Neural cell (in vitro differentiated cells): ENCODE measurements around the gene SP3. TPM values are rescaled to one million over a fixed set of nuclear protein-coding genes. Genes with fewer than 3 reads are reported as not detected.

Experiments used
- H2AFZ ChIP-seq: fragments of 200-600, 300-800 bp; sonication (generic), shearing (Covaris generic); 2 replicates; pipeline ENCODE4 v1.6.0; 2014; ENCODE audit warnings: low read depth, mild to moderate bottlenecking, antibody characterized with exemption, low read length, moderate library complexity
- H3F3A ChIP-seq: fragments of 200-600 bp; shearing (Covaris generic); 2 replicates; pipeline ENCODE4 v1.6.1; 2016; ENCODE audit warnings: mild to moderate bottlenecking, moderate library complexity, mixed read lengths, antibody characterized with exemption, low read length; ENCODE audit not compliant: insufficient read depth, poor library complexity, severe bottlenecking
- H3K27ac ChIP-seq: fragments of 200-600, 300-800 bp; sonication (generic), shearing (Covaris generic); 2 replicates; pipeline ENCODE4 v1.5.1; 2014; ENCODE audit warnings: mild to moderate bottlenecking, low read length, moderate library complexity
- H3K27me3 ChIP-seq: fragments of 300-800, 200-600 bp; sonication (generic), shearing (Covaris generic); 2 replicates; pipeline ENCODE4 v1.6.0; 2014; ENCODE audit warnings: mild to moderate bottlenecking, low read depth, low read length, moderate library complexity; ENCODE audit not compliant: insufficient read depth
- H3K36me3 ChIP-seq: fragments of 300-800, 200-600 bp; sonication (generic), shearing (Covaris generic); 2 replicates; pipeline ENCODE4 v1.5.1; 2014; ENCODE audit warnings: mild to moderate bottlenecking, antibody characterized with exemption, low read length, moderate library complexity; ENCODE audit not compliant: insufficient read depth
- H3K4me2 ChIP-seq: fragments of 300-800, 200-600 bp; sonication (generic), shearing (Covaris generic); 2 replicates; pipeline ENCODE4 v1.6.0; 2014; ENCODE audit warnings: mild to moderate bottlenecking, low read length
- H3K4me3 ChIP-seq: fragments of 300-800, 200-600 bp; sonication (generic), shearing (Covaris generic); 2 replicates; pipeline ENCODE4 v1.5.1; 2014; ENCODE audit warnings: mild to moderate bottlenecking, low read length, moderate library complexity
- H3K79me2 ChIP-seq: fragments of 200-600 bp; shearing (Covaris generic); replicated peaks from 2 replicates; pipeline ENCODE4 v1.6.0; 2014; ENCODE audit warnings: mild to moderate bottlenecking, low read length, moderate library complexity; ENCODE audit not compliant: insufficient read depth
- H3K9ac ChIP-seq: fragments of 300-800, 200-600 bp; sonication (generic), shearing (Covaris generic); 2 replicates; pipeline ENCODE4 v1.6.1; 2016; ENCODE audit warnings: mild to moderate bottlenecking, low read length, mixed read lengths
- H3K9me2 ChIP-seq: fragments of 200-600 bp; shearing (Covaris generic); 2 replicates; pipeline ENCODE4 v1.6.1; 2016; ENCODE audit warnings: mild to moderate bottlenecking, low read length, mixed read lengths; ENCODE audit not compliant: insufficient read depth
- H3K9me3 ChIP-seq: fragments of 200-600, 300-800 bp; sonication (generic), shearing (Covaris generic); 2 replicates; pipeline ENCODE4 v1.6.1; 2016; ENCODE audit warnings: mild to moderate bottlenecking, mixed run types, low read length, moderate library complexity, mixed read lengths
- H4K20me1 ChIP-seq: fragments of 200-600 bp; shearing (Covaris generic); 2 replicates; pipeline ENCODE4 v1.6.1; 2016; ENCODE audit warnings: mild to moderate bottlenecking, mixed run types; ENCODE audit not compliant: insufficient read depth
- CTCF ChIP-seq: fragments of 450-650 bp; IDR thresholded peaks from 2 replicates; pipeline ENCODE4 v1.5.1; 2014; ENCODE audit warnings: antibody characterized with exemption, mild to moderate bottlenecking, moderate library complexity; ENCODE audit not compliant: poor library complexity, severe bottlenecking
- EP300 ChIP-seq: fragments of 450-650 bp; conservative IDR thresholded peaks from 2 replicates; pipeline ENCODE4 v1.6.1; 2014; ENCODE audit warnings: antibody characterized with exemption, mild to moderate bottlenecking, moderate library complexity; ENCODE audit not compliant: poor library complexity, severe bottlenecking
- EZH2 ChIP-seq: fragments of 200-600, 300-800 bp; shearing (Covaris generic), sonication (generic); IDR thresholded peaks from 2 replicates; pipeline ENCODE4 v1.6.1; 2014; ENCODE audit warnings: antibody characterized with exemption, low read length, borderline replicate concordance, mild to moderate bottlenecking; ENCODE audit not compliant: insufficient read depth, poor library complexity, severe bottlenecking
- MXI1 ChIP-seq: fragments of 450-650 bp; conservative IDR thresholded peaks from 2 replicates; pipeline ENCODE4 v1.6.1; 2014; ENCODE audit warnings: antibody characterized with exemption, mild to moderate bottlenecking; ENCODE audit not compliant: poor library complexity, severe bottlenecking
- POLR2AphosphoS5 ChIP-seq: IDR thresholded peaks from 2 replicates; pipeline ENCODE4 v1.6.1; 2012
- RAD21 ChIP-seq: fragments of 450-650 bp; conservative IDR thresholded peaks from 2 replicates; pipeline ENCODE4 v1.6.1; 2014; ENCODE audit warnings: antibody characterized with exemption, mild to moderate bottlenecking, moderate library complexity
- SMC3 ChIP-seq: fragments of 450-650 bp; conservative IDR thresholded peaks from 2 replicates; pipeline ENCODE4 v1.6.1; 2014; ENCODE audit warnings: antibody characterized with exemption, mild to moderate bottlenecking, moderate library complexity; ENCODE audit not compliant: poor library complexity
- TAF1 ChIP-seq: IDR thresholded peaks from 2 replicates; pipeline ENCODE4 v1.6.1; 2012; ENCODE audit warnings: low read depth
- polyA plus RNA-seq: library from polyadenylated mRNA; depleted of rRNA; stranded (reverse); fragments of >200 nt; gene quantifications from 2 replicates; pipeline ENCODE4 v1.2.3, GENCODE V29; 2014
- TF ChIP-seq, protein P1 (sequence below): IDR thresholded peaks from 2 replicates; pipeline ENCODE4 v1.6.1; 2012; ENCODE audit warnings: borderline replicate concordance

SP3 gene
- polyA plus RNA-seq, 1 donor from 2014 or later, result 57.8 TPM

GRCh38 chr2:173968551-173968950, 3.4 kb upstream of the SP3 start:
- no peak overlapping the region for H3K27ac ChIP-seq
- H3F3A ChIP-seq, result no peaks in the 10 kb centered on the region
- no peaks in the 10 kb centered on the region for H3K9me2 ChIP-seq
- H3K36me3 ChIP-seq, result no peaks in the 10 kb centered on the region
- no peak overlapping the region for H2AFZ ChIP-seq
- TF ChIP-seq POLR2AphosphoS5, result no peak
- no peak for TF ChIP-seq RAD21
- no peak for TF ChIP-seq CTCF
- TF ChIP-seq MXI1, result no peak
- no peak for TF ChIP-seq SMC3
- TF ChIP-seq EP300, result no peak
- no peak for TF ChIP-seq TAF1
- TF ChIP-seq, protein P1, sequence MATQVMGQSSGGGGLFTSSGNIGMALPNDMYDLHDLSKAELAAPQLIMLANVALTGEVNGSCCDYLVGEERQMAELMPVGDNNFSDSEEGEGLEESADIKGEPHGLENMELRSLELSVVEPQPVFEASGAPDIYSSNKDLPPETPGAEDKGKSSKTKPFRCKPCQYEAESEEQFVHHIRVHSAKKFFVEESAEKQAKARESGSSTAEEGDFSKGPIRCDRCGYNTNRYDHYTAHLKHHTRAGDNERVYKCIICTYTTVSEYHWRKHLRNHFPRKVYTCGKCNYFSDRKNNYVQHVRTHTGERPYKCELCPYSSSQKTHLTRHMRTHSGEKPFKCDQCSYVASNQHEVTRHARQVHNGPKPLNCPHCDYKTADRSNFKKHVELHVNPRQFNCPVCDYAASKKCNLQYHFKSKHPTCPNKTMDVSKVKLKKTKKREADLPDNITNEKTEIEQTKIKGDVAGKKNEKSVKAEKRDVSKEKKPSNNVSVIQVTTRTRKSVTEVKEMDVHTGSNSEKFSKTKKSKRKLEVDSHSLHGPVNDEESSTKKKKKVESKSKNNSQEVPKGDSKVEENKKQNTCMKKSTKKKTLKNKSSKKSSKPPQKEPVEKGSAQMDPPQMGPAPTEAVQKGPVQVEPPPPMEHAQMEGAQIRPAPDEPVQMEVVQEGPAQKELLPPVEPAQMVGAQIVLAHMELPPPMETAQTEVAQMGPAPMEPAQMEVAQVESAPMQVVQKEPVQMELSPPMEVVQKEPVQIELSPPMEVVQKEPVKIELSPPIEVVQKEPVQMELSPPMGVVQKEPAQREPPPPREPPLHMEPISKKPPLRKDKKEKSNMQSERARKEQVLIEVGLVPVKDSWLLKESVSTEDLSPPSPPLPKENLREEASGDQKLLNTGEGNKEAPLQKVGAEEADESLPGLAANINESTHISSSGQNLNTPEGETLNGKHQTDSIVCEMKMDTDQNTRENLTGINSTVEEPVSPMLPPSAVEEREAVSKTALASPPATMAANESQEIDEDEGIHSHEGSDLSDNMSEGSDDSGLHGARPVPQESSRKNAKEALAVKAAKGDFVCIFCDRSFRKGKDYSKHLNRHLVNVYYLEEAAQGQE, result no peak
- TF ChIP-seq EZH2, result no peak
- no peaks in the 10 kb centered on the region for H3K9me3 ChIP-seq
- H3K79me2 ChIP-seq, result no peaks in the 10 kb centered on the region
- no peaks in the 10 kb centered on the region for H4K20me1 ChIP-seq
- H3K27me3 ChIP-seq, result no peaks in the 10 kb centered on the region
- H3K9ac ChIP-seq, result no peak overlapping the region
- H3K4me2 ChIP-seq, result no peak overlapping the region
- no peak overlapping the region for H3K4me3 ChIP-seq

DNA sequence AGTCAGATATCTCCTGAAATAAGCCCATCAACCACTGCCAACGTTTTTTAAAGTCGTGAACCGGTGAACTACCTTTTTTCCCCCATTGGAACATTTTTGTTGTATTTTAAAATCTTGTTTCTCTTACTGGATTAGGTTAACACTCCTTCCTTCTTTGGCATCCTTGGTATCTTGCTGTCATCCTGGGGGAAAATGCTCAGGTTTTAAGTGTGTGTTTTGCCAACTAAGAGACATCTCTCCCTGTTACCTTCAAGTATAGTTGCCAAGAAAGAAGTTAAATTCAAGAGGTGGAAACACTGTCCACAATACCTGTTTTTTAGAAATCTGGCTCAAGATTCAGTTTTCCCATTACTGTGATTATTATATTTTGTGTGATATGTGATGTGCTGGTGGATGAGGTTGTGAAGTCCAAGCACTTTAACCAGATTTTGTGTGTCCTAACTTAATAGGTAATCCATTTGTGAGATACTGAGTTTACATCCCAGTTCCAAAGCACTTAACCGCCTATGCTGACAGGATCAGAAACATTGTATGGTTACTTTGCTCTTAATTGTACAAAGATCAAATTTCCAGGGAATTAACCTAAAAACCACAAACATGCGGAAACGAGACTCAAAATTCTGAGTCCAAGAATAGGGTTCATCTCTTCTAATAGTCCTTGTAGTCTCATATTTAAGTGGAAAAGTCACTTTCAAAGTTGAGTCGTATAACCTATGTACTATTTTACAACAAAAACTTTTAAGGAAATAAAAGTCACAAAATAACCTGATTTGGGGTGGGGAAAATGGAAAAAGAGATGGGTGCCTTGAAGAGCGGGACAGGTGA, 1.3 kb upstream of the SP3 start:
- Histone ChIP-seq H3K36me3 (no peaks in the 10 kb centered on the region), H3F3A (no peaks in the 10 kb centered on the region), H3K27ac (peak overlapping the region; percentile 99), H3K9ac (peak overlapping the region; percentile 100), H3K4me2 (peak overlapping the region; percentile 92), H2AFZ (peak overlapping the region; percentile 80), H3K9me2 (no peaks in the 10 kb centered on the region), H3K79me2 (peaks cover 18% of the 10 kb centered on the region), H3K27me3 (no peaks in the 10 kb centered on the region), H4K20me1 (no peaks in the 10 kb centered on the region), H3K9me3 (no peaks in the 10 kb centered on the region), H3K4me3 (peak overlapping the region; percentile 93)
- TF ChIP-seq EP300, result no peak
- TF ChIP-seq EZH2, result no peak
- TF ChIP-seq SMC3, result no peak
- TF ChIP-seq TAF1, result no peak
- no peak for TF ChIP-seq MXI1
- TF ChIP-seq POLR2AphosphoS5, result no peak
